DND-41 (cell line): ENCODE measurements around the gene UGT2B15.
"Not testable (repeated sequence)": the region's sequence is repeated elsewhere in the genome, so short reads cannot be mapped to it uniquely, and the experiment has no call there.

Source experiments
- ATAC-seq: fragments of 200-7000 bp; cut with Tn5 transposase; 3 replicates; pipeline ENCODE4 v1.9.1; 2021; ENCODE audit warnings: low read depth; ENCODE audit not compliant: insufficient read depth
- DNase-seq: peaks from one replicate; pipeline ENCODE4 v3.0.0-alpha.2; 2020
- H2AFZ ChIP-seq: 2 replicates; pipeline ENCODE4 v1.6.0; 2012; ENCODE audit warnings: low read depth, low read length
- H3K27ac ChIP-seq: 2 replicates; pipeline ENCODE4 v1.5.1; 2012; ENCODE audit warnings: low read length, inconsistent platforms
- H3K27me3 ChIP-seq: fragments of 200-600 bp; sonication (generic); 2 replicates; pipeline ENCODE4 v1.6.0; 2012; ENCODE audit warnings: low read length, mild to moderate bottlenecking, inconsistent platforms; ENCODE audit not compliant: insufficient read depth, poor library complexity
- H3K36me3 ChIP-seq: 2 replicates; pipeline ENCODE4 v1.5.1; 2012; ENCODE audit warnings: low read length, inconsistent platforms; ENCODE audit not compliant: insufficient read depth
- H3K4me1 ChIP-seq: 2 replicates; pipeline ENCODE4 v1.5.1; 2012; ENCODE audit warnings: mild to moderate bottlenecking, low read length; ENCODE audit not compliant: insufficient read depth
- H3K4me2 ChIP-seq: 2 replicates; pipeline ENCODE4 v1.6.0; 2012; ENCODE audit warnings: mild to moderate bottlenecking, moderate library complexity, low read length, inconsistent platforms; ENCODE audit not compliant: insufficient read depth
- H3K4me3 ChIP-seq, 2 experiments: fragments of 200-600 bp in 1 of 2; shearing (Covaris generic) in 1 of 2; 2 replicates each; pipeline ENCODE4 v1.5.1; 2012 to 2016; ENCODE audit warnings: inconsistent platforms in 2 of 2, low read length in 2 of 2, mild to moderate bottlenecking in 2 of 2, low read depth in 1 of 2, moderate library complexity in 1 of 2
- H3K79me2 ChIP-seq: 2 replicates; pipeline ENCODE4 v1.6.0; 2012; ENCODE audit warnings: low read length, inconsistent platforms; ENCODE audit not compliant: insufficient read depth
- H3K9ac ChIP-seq: 2 replicates; pipeline ENCODE4 v1.6.0; 2012; ENCODE audit warnings: low read depth, mild to moderate bottlenecking, inconsistent platforms, low read length, moderate library complexity
- H3K9me3 ChIP-seq: 2 replicates; pipeline ENCODE4 v1.5.1; 2012; ENCODE audit warnings: low read length, moderate library complexity, mild to moderate bottlenecking, inconsistent platforms; ENCODE audit not compliant: insufficient read depth, severe bottlenecking
- H4K20me1 ChIP-seq: 2 replicates; pipeline ENCODE4 v1.6.0; 2012; ENCODE audit warnings: low read length; ENCODE audit not compliant: insufficient read depth
- CTCF ChIP-seq: IDR thresholded peaks from 2 replicates; pipeline ENCODE4 v1.5.1; 2012; ENCODE audit warnings: borderline replicate concordance, low read length, moderate library complexity, mild to moderate bottlenecking; ENCODE audit not compliant: poor library complexity, severe bottlenecking; ENCODE audit errors: extremely low read depth
- EZH2 ChIP-seq: IDR thresholded peaks from 3 replicates; pipeline ENCODE4 v1.6.1; 2012; ENCODE audit warnings: borderline replicate concordance, low read depth, mild to moderate bottlenecking, moderate library complexity, low read length, inconsistent platforms; ENCODE audit not compliant: severe bottlenecking

UGT2B15 gene

GRCh38 chr4:68662836-68663574, 7.4 kb downstream of the UGT2B15 start:
- not testable (repeated sequence) for H3K4me2 ChIP-seq, ATAC-seq

GRCh38 chr4:68658672-68659071, 11.8 kb downstream of the UGT2B15 start:
- no peak overlapping the region for H3K4me2 ChIP-seq
- no peak overlapping the region for H3K27ac ChIP-seq
- no peaks in the 10 kb centered on the region for H3K4me1 ChIP-seq
- TF ChIP-seq CTCF (no peak), EZH2 (no peak)
- H4K20me1 ChIP-seq = no peaks in the 10 kb centered on the region
- ATAC-seq (no peak), DNase-seq (no peak)
- H3K4me3 ChIP-seq = no peak overlapping the region
- H3K9ac ChIP-seq = no peak overlapping the region
- H3K9me3 ChIP-seq = no peaks in the 10 kb centered on the region
- H3K79me2 ChIP-seq = no peaks in the 10 kb centered on the region
- H3K36me3 ChIP-seq = no peaks in the 10 kb centered on the region
- H3K27me3 ChIP-seq = no peaks in the 10 kb centered on the region
- H2AFZ ChIP-seq = no peak overlapping the region

More at GRCh38 chr4:68662836-68663574, 7.4 kb downstream of the UGT2B15 start:
- H3K36me3 ChIP-seq, H4K20me1 ChIP-seq, H2AFZ ChIP-seq, H3K9me3 ChIP-seq, H3K27ac ChIP-seq, H3K27me3 ChIP-seq, H3K9ac ChIP-seq, H3K4me3 ChIP-seq, H3K79me2 ChIP-seq, DNase-seq, H3K4me1 ChIP-seq: not testable (repeated sequence)

- H3K9ac ChIP-seq, ATAC-seq: not testable (repeated sequence)
Observed at GRCh38 chr4:68657022-68657594, 13.3 kb downstream of the UGT2B15 start.

GRCh38 chr4:68656445-68656973, 13.9 kb downstream of the UGT2B15 start:
- not testable (repeated sequence) for H3K4me2 ChIP-seq, H3K4me1 ChIP-seq, H3K9ac ChIP-seq, ATAC-seq, H3K9me3 ChIP-seq, H3K27ac ChIP-seq, DNase-seq, H2AFZ ChIP-seq, H3K27me3 ChIP-seq, H3K36me3 ChIP-seq, H4K20me1 ChIP-seq, H3K4me3 ChIP-seq, H3K79me2 ChIP-seq

More at GRCh38 chr4:68657022-68657594, 13.3 kb downstream of the UGT2B15 start:
- not testable (repeated sequence) for H4K20me1 ChIP-seq, H2AFZ ChIP-seq, H3K4me1 ChIP-seq, H3K4me2 ChIP-seq, H3K27me3 ChIP-seq, DNase-seq, H3K27ac ChIP-seq, H3K79me2 ChIP-seq, H3K36me3 ChIP-seq, H3K4me3 ChIP-seq, H3K9me3 ChIP-seq
